ENCODE data around the gene DGKB. TPM values are rescaled to one million over a fixed set of nuclear protein-coding genes. Genes with fewer than 3 reads are reported as not detected.

The DGKB gene
- total RNA-seq, 1 donor from 2014 or later, result 5.5 TPM

DNA sequence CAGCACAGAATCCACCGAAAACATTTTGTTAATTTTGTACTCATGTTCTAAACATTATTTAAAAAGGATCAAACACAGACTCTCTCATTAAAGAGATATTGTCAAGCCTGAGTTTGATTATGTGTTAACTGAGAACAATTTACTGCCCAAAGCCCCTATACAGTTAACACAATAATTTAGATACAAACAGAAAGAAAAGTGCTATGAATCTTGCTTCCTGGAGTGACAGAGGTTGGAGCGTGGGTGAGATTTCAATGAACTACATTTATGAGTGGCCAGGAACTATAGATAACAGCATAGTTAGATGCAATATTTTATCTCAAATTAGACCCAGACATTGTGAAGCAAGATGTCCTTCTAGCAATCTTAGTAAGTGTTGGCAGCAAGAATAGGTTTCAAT, 464.2 kb downstream of the DGKB start:
- no peak overlapping the region for H3K4me3 Mint-ChIP-seq
- H3K4me1 Mint-ChIP-seq, result peaks cover 5% of the 10 kb centered on the region
- peak overlapping the region; percentile 40 for H2AFZ ChIP-seq (replicated peaks)
- H3F3A ChIP-seq (ENCODE audit: low read depth), result peaks cover 13% of the 10 kb centered on the region
- peak overlapping the region; percentile 51 for H3K27ac ChIP-seq
- TF ChIP-seq, protein P1, sequence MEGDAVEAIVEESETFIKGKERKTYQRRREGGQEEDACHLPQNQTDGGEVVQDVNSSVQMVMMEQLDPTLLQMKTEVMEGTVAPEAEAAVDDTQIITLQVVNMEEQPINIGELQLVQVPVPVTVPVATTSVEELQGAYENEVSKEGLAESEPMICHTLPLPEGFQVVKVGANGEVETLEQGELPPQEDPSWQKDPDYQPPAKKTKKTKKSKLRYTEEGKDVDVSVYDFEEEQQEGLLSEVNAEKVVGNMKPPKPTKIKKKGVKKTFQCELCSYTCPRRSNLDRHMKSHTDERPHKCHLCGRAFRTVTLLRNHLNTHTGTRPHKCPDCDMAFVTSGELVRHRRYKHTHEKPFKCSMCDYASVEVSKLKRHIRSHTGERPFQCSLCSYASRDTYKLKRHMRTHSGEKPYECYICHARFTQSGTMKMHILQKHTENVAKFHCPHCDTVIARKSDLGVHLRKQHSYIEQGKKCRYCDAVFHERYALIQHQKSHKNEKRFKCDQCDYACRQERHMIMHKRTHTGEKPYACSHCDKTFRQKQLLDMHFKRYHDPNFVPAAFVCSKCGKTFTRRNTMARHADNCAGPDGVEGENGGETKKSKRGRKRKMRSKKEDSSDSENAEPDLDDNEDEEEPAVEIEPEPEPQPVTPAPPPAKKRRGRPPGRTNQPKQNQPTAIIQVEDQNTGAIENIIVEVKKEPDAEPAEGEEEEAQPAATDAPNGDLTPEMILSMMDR (IDR thresholded peaks at IDR 0.05), result no peak
- TF ChIP-seq EZH2phosphoT487 (IDR thresholded peaks at IDR 0.05) (no peak), EZH2 (IDR thresholded peaks at IDR 0.05) (no peak)
- peak overlapping the region; percentile 23 for H3K4me2 ChIP-seq
- H3K9ac ChIP-seq, result no peak overlapping the region
- no peaks in the 10 kb centered on the region for H3K27me3 ChIP-seq
- no peak overlapping the region for H3K27ac Mint-ChIP-seq
- H3K4me1 ChIP-seq, result peaks cover 40% of the 10 kb centered on the region
- no peak overlapping the region for H3K4me3 ChIP-seq
- no peaks in the 10 kb centered on the region for H3K36me3 ChIP-seq
- H3K36me3 Mint-ChIP-seq, result peaks cover 3% of the 10 kb centered on the region
- H4K20me1 ChIP-seq (ENCODE audit: low read depth), result no peaks in the 10 kb centered on the region
- H3K79me2 ChIP-seq (ENCODE audit: low read depth), result no peaks in the 10 kb centered on the region
- H3K27me3 Mint-ChIP-seq (ENCODE audit: insufficient read depth, low read depth), result no peaks in the 10 kb centered on the region
- peaks cover 9% of the 10 kb centered on the region for H3K9me3 Mint-ChIP-seq
- no peak for DNase-seq (ENCODE audit: low spot score)
- peaks cover 9% of the 10 kb centered on the region for H3K9me3 ChIP-seq (ENCODE audit: low read depth)

DNA sequence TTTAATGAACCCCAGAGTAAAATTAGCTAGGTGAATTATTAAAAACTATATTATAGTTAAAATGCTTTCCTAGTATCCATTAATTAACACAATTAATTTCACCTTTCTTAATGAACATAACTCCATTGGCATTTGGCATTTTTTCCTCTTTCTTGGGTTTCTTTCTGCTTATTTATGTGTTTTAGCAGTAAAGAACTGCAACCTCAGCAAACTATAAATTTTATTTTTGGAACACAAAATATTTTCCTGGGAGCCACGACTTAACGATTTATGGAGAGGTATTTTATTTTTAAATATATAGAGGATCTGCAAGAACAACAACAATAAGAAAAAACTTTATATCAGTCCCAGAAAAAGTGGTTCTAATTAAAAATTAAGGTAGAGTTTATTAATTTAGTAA, 465.7 kb downstream of the DGKB start:
- H2AFZ ChIP-seq (replicated peaks), result no peak overlapping the region
- H3F3A ChIP-seq (ENCODE audit: low read depth), result peaks cover 28% of the 10 kb centered on the region
- peaks cover 3% of the 10 kb centered on the region for H3K36me3 Mint-ChIP-seq

DNA sequence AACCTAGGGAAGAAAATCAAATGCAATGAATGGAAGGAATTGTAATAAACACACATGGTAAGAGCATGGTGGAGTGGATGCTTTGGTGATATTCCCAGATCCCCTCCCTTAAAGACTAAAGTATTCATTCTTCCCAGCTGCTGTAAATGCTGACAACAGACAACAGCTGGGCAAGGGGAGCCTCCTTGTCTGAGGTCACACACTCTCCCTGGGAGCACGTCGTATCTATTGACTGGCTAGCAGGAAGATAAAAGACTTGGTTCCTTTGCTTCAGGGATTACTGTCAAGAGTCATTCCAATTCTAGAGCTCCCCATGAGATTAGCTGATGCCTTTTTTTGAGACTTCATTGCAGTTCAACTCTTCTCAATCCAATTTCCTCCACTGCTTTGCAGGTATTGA, 469.6 kb downstream of the DGKB start:
- H3F3A ChIP-seq (ENCODE audit: low read depth), result peaks cover 37% of the 10 kb centered on the region
- H3K4me2 ChIP-seq, result peak overlapping the region; percentile 58
- Mint-ChIP-seq H3K27me3 (ENCODE audit: insufficient read depth, low read depth) (no peaks in the 10 kb centered on the region), H3K27ac (peak overlapping the region; percentile 74), H3K36me3 (peaks cover 2% of the 10 kb centered on the region), H3K9me3 (peaks cover 8% of the 10 kb centered on the region), H3K4me3 (no peak overlapping the region), H3K4me1 (peaks cover 26% of the 10 kb centered on the region)
- no peak overlapping the region for H2AFZ ChIP-seq (replicated peaks)
- no peak overlapping the region for H3K9ac ChIP-seq
- no peaks in the 10 kb centered on the region for H4K20me1 ChIP-seq (ENCODE audit: low read depth)
- peaks cover 6% of the 10 kb centered on the region for H3K36me3 ChIP-seq
- H3K9me3 ChIP-seq (ENCODE audit: low read depth), result no peaks in the 10 kb centered on the region
- peak overlapping the region; percentile 95 for H3K27ac ChIP-seq
- no peak overlapping the region for H3K4me3 ChIP-seq
- peak; percentile 92 for DNase-seq (ENCODE audit: low spot score)
- H3K79me2 ChIP-seq (ENCODE audit: low read depth), result no peaks in the 10 kb centered on the region
- peaks cover 69% of the 10 kb centered on the region for H3K4me1 ChIP-seq
- TF ChIP-seq EZH2phosphoT487 (IDR thresholded peaks at IDR 0.05), result peak; percentile 84
- TF ChIP-seq, protein P1 (IDR thresholded peaks at IDR 0.05), result no peak
- no peaks in the 10 kb centered on the region for H3K27me3 ChIP-seq

More for the DNA sequence above, 465.7 kb downstream of the DGKB start:
- Histone ChIP-seq H3K36me3 (no peaks in the 10 kb centered on the region), H3K27ac (no peak overlapping the region), H3K9ac (no peak overlapping the region), H4K20me1 (ENCODE audit: low read depth) (no peaks in the 10 kb centered on the region), H3K4me3 (no peak overlapping the region), H3K27me3 (no peaks in the 10 kb centered on the region), H3K4me1 (peaks cover 52% of the 10 kb centered on the region), H3K9me3 (ENCODE audit: low read depth) (no peaks in the 10 kb centered on the region), H3K79me2 (ENCODE audit: low read depth) (no peaks in the 10 kb centered on the region), H3K4me2 (no peak overlapping the region)
- TF ChIP-seq, protein P1 (IDR thresholded peaks at IDR 0.05), result no peak
- no peak for TF ChIP-seq EZH2phosphoT487 (IDR thresholded peaks at IDR 0.05)
- TF ChIP-seq EZH2 (IDR thresholded peaks at IDR 0.05), result no peak
- peaks cover 20% of the 10 kb centered on the region for H3K4me1 Mint-ChIP-seq
- DNase-seq (ENCODE audit: low spot score), result no peak
- H3K9me3 Mint-ChIP-seq, result peaks cover 9% of the 10 kb centered on the region
- H3K4me3 Mint-ChIP-seq, result no peak overlapping the region
- H3K27ac Mint-ChIP-seq, result no peak overlapping the region
- H3K27me3 Mint-ChIP-seq (ENCODE audit: insufficient read depth, low read depth), result no peaks in the 10 kb centered on the region
